RWPE1 (cell line): ENCODE measurements around the gene PPP3R1.

Experiments used
- CTCF ChIA-PET: fragments of 350-600 bp; sonication (Branson Sonifier 250); formaldehyde crosslinking; extraction: SDS; loops from one replicate; lab custom pipeline; 2021; lab: Yijun Ruan, JAX
- POLR2A ChIA-PET: fragments of 400-600 bp; formaldehyde crosslinking; extraction: SDS; loops from one replicate; lab custom pipeline; 2020; ENCODE audit warnings: antibody characterized with exemption; ENCODE audit not compliant: low non-redundant PET; lab: Yijun Ruan, JAX
- DNase-seq: peaks from one replicate; pipeline ENCODE4 v3.0.0; 2012; ENCODE audit warnings: low spot score
- H3K27ac ChIP-seq: fragments of 450-650 bp; 2 replicates; pipeline ENCODE4 v1.5.1; 2017
- CTCF ChIP-seq: fragments of 450-650 bp; conservative IDR thresholded peaks from 2 replicates; pipeline ENCODE4 v1.5.1; 2017; ENCODE audit warnings: low read depth, mild to moderate bottlenecking

PPP3R1 gene

DNA sequence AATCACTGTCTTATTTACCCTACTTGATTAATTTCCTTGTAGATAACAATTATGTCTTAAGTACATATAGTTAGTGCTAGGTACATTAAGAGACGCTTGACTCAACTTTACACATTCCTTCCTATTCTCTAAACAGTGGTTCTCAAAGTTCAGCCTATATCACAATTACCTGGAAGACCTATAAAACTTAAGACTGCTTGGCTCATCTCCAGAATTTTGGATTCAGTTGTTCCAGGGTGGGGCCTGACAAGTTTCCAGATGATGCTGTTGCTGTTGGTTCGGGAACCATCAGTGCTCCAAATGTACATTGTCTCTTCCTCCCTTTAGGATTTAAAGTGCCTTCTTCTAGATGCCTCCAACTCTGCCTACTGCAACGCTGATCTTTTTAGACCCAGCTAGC, 4.0 kb downstream of the PPP3R1 start:
- POLR2A ChIA-PET = no interaction called here
- CTCF ChIA-PET = no interaction called here
- DNase-seq = no peak
- no peak overlapping the region for H3K27ac ChIP-seq
- no peak for TF ChIP-seq CTCF

DNA sequence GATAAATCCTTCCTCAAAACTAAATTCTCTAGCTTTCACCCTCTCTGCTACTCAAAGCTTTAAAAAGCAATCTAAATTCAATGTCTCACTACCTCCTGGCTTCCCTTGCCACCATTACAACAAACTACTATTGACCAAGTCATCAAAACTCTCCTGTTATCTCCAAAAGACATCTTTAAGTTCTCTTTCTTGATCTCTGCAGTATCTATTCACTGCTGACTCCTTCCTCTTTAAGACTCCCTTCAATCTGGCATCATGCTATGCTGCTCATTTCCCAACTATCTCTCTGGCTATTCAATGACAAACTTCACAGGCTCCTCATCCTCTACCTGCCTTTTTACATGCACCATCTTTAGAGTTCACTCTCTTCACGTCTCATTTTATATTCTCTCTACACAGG, 5.9 kb downstream of the PPP3R1 start:
- DNase-seq = no peak
- TF ChIP-seq CTCF = no peak
- no peak overlapping the region for H3K27ac ChIP-seq
- ChIA-PET CTCF (interaction anchor here (0.7 kb wide), 1 partner anchor 50 kb away, joined by 3 read pairs; no protein-coding TSS in a partner anchor), POLR2A (no interaction called here)

GRCh38 chr2:68245672-68246071, 6.7 kb downstream of the PPP3R1 start:
- no peak for TF ChIP-seq CTCF
- DNase-seq = no peak
- ChIA-PET CTCF (interaction anchor here (0.6 to 0.7 kb wide), 3 partner anchors 49 to 1446 kb away, joined by 3 to 4 read pairs (median 3); no protein-coding TSS in a partner anchor), POLR2A (no interaction called here)
- no peak overlapping the region for H3K27ac ChIP-seq

DNA sequence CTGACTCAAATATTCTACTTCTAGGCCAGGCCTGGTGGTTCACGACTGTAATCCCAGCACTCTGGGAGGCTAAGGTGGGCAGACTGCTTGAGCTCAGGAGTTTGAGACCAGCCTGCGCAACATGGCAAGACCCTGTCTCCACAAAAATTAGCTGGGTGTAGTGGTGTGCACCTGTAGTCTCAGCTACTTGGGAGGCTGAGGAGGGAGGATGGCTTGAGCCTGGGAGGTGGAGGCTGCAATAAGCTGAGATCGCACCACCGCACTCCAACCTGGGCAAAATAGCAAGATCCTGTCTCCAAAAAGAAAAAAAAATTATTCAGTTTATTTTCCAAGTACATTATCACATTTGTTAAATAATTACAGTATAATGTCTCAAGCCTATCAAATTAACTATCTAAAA, 7.3 kb downstream of the PPP3R1 start:
- CTCF ChIA-PET = interaction anchor here (0.6 to 0.7 kb wide), 3 partner anchors 12 to 1445 kb away, joined by 3 to 5 read pairs (median 4); no protein-coding TSS in a partner anchor
- H3K27ac ChIP-seq = peak overlapping the region; percentile 28; the same call in 1 of the 2 replicates
- DNase-seq = no peak
- no peak for TF ChIP-seq CTCF
- POLR2A ChIA-PET = no interaction called here

DNA sequence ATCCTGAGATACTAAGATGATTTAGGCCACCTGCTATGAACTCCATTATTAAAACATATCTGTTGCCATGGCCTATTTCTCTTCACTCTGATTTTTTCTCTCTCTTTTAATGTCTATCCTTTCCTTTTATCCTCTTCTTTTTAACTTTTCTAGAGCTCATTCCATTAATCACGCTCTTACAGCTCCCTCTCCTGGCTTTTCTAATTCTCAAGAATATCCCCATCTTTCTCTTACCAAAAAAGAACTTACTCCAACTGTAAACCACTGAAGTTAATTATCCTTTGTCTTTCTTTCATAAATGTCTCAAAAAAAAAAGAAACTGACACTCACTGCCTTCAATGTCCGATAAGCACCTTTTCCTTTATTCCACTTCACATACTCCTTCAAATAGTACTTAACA, 7.9 kb downstream of the PPP3R1 start:
- H3K27ac ChIP-seq = no peak overlapping the region
- DNase-seq = no peak
- ChIA-PET POLR2A (no interaction called here), CTCF (interaction anchor here (0.6 kb wide), 2 partner anchors 13 to 116 kb away, joined by 5 read pairs; no protein-coding TSS in a partner anchor)
- TF ChIP-seq CTCF = no peak

GRCh38 chr2:68241732-68242131, 10.6 kb downstream of the PPP3R1 start:
- H3K27ac ChIP-seq = no peak overlapping the region
- CTCF ChIA-PET = interaction anchor here (0.9 kb wide), 1 partner anchor 8 kb away, joined by 3 read pairs; no protein-coding TSS in a partner anchor
- DNase-seq = no peak
- no peak for TF ChIP-seq CTCF
- POLR2A ChIA-PET = no interaction called here
